K562 (cell line): ENCODE results near the gene ZSCAN22. TPM values are rescaled to one million over a fixed set of nuclear protein-coding genes. Genes with fewer than 3 reads are reported as not detected.

Experiments used
- ATF6 ChIP-seq: sonication (generic); formaldehyde crosslinking; IDR thresholded peaks from 2 replicates; pipeline ENCODE4 v1.4.0; 2020; ENCODE audit warnings: mild to moderate bottlenecking, missing genetic modification reagents
- E2F5 ChIP-seq: sonication (generic); formaldehyde crosslinking; IDR thresholded peaks from 2 replicates; pipeline ENCODE4 v1.8.0; 2022; ENCODE audit warnings: mild to moderate bottlenecking, missing genetic modification reagents
- EGR1 ChIP-seq: fragments of 450-650 bp; conservative IDR thresholded peaks from 2 replicates; pipeline ENCODE4 v1.6.1; 2017; ENCODE audit warnings: mild to moderate bottlenecking
- HES1 ChIP-seq: fragments of 450-650 bp; IDR thresholded peaks from 2 replicates; pipeline ENCODE4 v1.6.1; 2016; ENCODE audit warnings: low read depth, mild to moderate bottlenecking, moderate library complexity
- HINFP ChIP-seq: fragments of 450-650 bp; conservative IDR thresholded peaks from 2 replicates; pipeline ENCODE4 v1.6.1; 2016; ENCODE audit warnings: missing genetic modification characterization, low read depth, mild to moderate bottlenecking, control low read depth, missing compliant biosample characterization
- MEF2A ChIP-seq: IDR thresholded peaks from 2 replicates; pipeline ENCODE4 v1.6.1; 2011; ENCODE audit warnings: low read depth, mild to moderate bottlenecking, low read length, moderate library complexity; ENCODE audit not compliant: control insufficient read depth
- NFE2L1 ChIP-seq: fragments of 450-650 bp; IDR thresholded peaks from 2 replicates; pipeline ENCODE4 v1.6.1; 2016; ENCODE audit warnings: missing genetic modification characterization, low read depth, mild to moderate bottlenecking, missing compliant biosample characterization, moderate library complexity, borderline replicate concordance
- RBBP5 ChIP-seq: fragments of 200-600 bp; sonication (generic); IDR thresholded peaks from 2 replicates; pipeline ENCODE4 v1.6.1; 2012; ENCODE audit warnings: borderline replicate concordance, mild to moderate bottlenecking, low read length, control low read depth, inconsistent platforms; ENCODE audit not compliant: insufficient read depth, poor library complexity, severe bottlenecking
- ZNF197 ChIP-seq: fragments of 200-800 bp; sonication (Bioruptor generic); IDR thresholded peaks from 2 replicates; pipeline ENCODE4 v1.6.1; 2016; ENCODE audit warnings: low read depth, missing genetic modification characterization, missing compliant biosample characterization
- polyA plus RNA-seq, 8 experiments: library from polyadenylated mRNA; depleted of rRNA in 4 of 8; stranded (reverse) in 5 of 8; unstranded in 3 of 8; fragments of >200 nt; fragmentation: Nextera tagmentation in 2 of 8; fragmentation: Illumina TruSeq in 1 of 8; extraction: Ambion mirVana in 2 of 8; extraction: Trizol in 1 of 8; gene quantifications; 2 replicates each; pipeline versions ENCODE4 v1.2.1 to v1.2.3, GENCODE V29; 2011 to 2014; ENCODE audit warnings: inconsistent platforms in 1 of 8, missing spikeins in 1 of 8
- total RNA-seq, 7 experiments: library from RNA; depleted of rRNA in 6 of 7; stranded (reverse); fragments of >200 nt in 6 of 7; fragmentation: Illumina TruSeq in 2 of 7; extraction: Trizol in 2 of 7; gene quantifications; 2 replicates each; pipeline versions ENCODE4 v1.2.1 to v1.2.3, GENCODE V29; 2011 to 2021; ENCODE audit warnings: low replicate concordance in 1 of 7

ZSCAN22 gene
- total and polyA plus RNA-seq, 9 of the 15 experiments (the other 6 are each of a cell fraction or from before 2014, with no cell fraction given) = 0.98 to 5.3 (median 3.0) TPM

GRCh38 chr19:58326914-58327726 is at the start of gene ZSCAN22 (continued):
- TF ChIP-seq HINFP (0 out of 2 replicates have a peak, but pooled peaks have one; percentile 22), HES1 (no peak), EGR1 (peak; percentile 52; the same call in 1 of the 2 replicates), NFE2L1 (tag) (no peak), ZNF197 (CRISPR knock-in tag) (0 out of 2 replicates have a peak, but pooled peaks have one; percentile 68), RBBP5 (peak; percentile 95), E2F5 (CRISPR knock-in tag) (peak; percentile 93; the same call in 1 of the 2 replicates), MEF2A (no peak), ATF6 (CRISPR knock-in tag) (peak; percentile 75; the same call in 1 of the 2 replicates)
